K562 (cell line): ENCODE data around the gene IPO13. TPM values are rescaled to one million over a fixed set of nuclear protein-coding genes. Genes with fewer than 3 reads are reported as not detected.

Source experiments
- ATF7 ChIP-seq: fragments of 450-650 bp; IDR thresholded peaks from 2 replicates; pipeline ENCODE4 v1.7.1; 2014; ENCODE audit warnings: mild to moderate bottlenecking, moderate library complexity
- BCOR ChIP-seq: fragments of 450-650 bp; IDR thresholded peaks from 2 replicates; pipeline ENCODE4 v1.6.1; 2016
- CHCHD3 ChIP-seq: fragments of 250-450 bp; sonication (Bioruptor Pico); IDR thresholded peaks from 2 replicates; pipeline ENCODE4 v2.1.2; 2022; ENCODE audit warnings: mild to moderate bottlenecking
- EP400 ChIP-seq: fragments of 450-650 bp; IDR thresholded peaks from 2 replicates; pipeline ENCODE4 v1.6.1; 2017; ENCODE audit warnings: antibody characterized with exemption, mild to moderate bottlenecking, moderate library complexity
- GABPB1 ChIP-seq: sonication (generic); formaldehyde crosslinking; IDR thresholded peaks from 2 replicates; pipeline ENCODE4 v1.8.0; 2022; ENCODE audit warnings: mild to moderate bottlenecking, missing genetic modification reagents
- HDAC6 ChIP-seq: IDR thresholded peaks from 2 replicates; pipeline ENCODE4 v1.6.1; 2012; ENCODE audit warnings: low read depth, mild to moderate bottlenecking, control low read depth, inconsistent platforms, low read length, moderate library complexity
- HES1 ChIP-seq: fragments of 450-650 bp; IDR thresholded peaks from 2 replicates; pipeline ENCODE4 v1.6.1; 2016; ENCODE audit warnings: low read depth, mild to moderate bottlenecking, moderate library complexity
- LARP7 ChIP-seq: fragments of 450-650 bp; IDR thresholded peaks from 2 replicates; pipeline ENCODE4 v1.6.1; 2016
- MCM3 ChIP-seq: fragments of 450-650 bp; IDR thresholded peaks from 2 replicates; pipeline ENCODE4 v1.6.1; 2016
- MLLT1 ChIP-seq, 2 experiments: fragments of 450-650 bp; IDR thresholded peaks; 2 replicates each; pipeline ENCODE4 v1.6.1; 2016
- MTA3 ChIP-seq: fragments of 450-650 bp; formaldehyde crosslinking; IDR thresholded peaks from 2 replicates; pipeline ENCODE4 v1.6.1; 2017; ENCODE audit warnings: mild to moderate bottlenecking, borderline replicate concordance
- NCOA2 ChIP-seq, 2 experiments: fragments of 450-650 bp; IDR thresholded peaks; 2 replicates each; pipeline ENCODE4 v1.6.1; 2018; ENCODE audit warnings: mild to moderate bottlenecking in 2 of 2, moderate library complexity in 1 of 2; ENCODE audit not compliant: partially characterized antibody in 2 of 2
- NFIX ChIP-seq: fragments of 250-450 bp; sonication (Bioruptor Pico); IDR thresholded peaks from 2 replicates; pipeline ENCODE4 v1.4.0; 2020; ENCODE audit warnings: low read depth, mild to moderate bottlenecking, moderate library complexity
- PATZ1 ChIP-seq: fragments of 250-450 bp; sonication (Bioruptor Pico); IDR thresholded peaks from 2 replicates; pipeline ENCODE4 v1.5.0; 2020; ENCODE audit warnings: mild to moderate bottlenecking, borderline replicate concordance
- POLR2A ChIP-seq: fragments of 450-650 bp; conservative IDR thresholded peaks from 2 replicates; pipeline ENCODE4 v1.6.1; 2016
- POLR3A ChIP-seq: IDR thresholded peaks from 2 replicates; pipeline ENCODE4 v1.6.1; 2011; ENCODE audit warnings: borderline replicate concordance, mild to moderate bottlenecking, moderate library complexity; ENCODE audit not compliant: insufficient read length, insufficient read depth; ENCODE audit errors: extremely low read depth
- POU5F1 ChIP-seq: fragments of 150-350 bp; IDR thresholded peaks from 2 replicates; pipeline ENCODE4 v1.6.1; 2014; ENCODE audit warnings: borderline replicate concordance, low read length, low read depth, mild to moderate bottlenecking; ENCODE audit not compliant: partially characterized antibody
- SPI1 ChIP-seq: IDR thresholded peaks from 2 replicates; pipeline ENCODE4 v1.6.1; 2011; ENCODE audit warnings: low read depth, low read length, control low read depth, borderline replicate concordance
- STAT5A ChIP-seq: IDR thresholded peaks from 2 replicates; pipeline ENCODE4 v1.6.1; 2012; ENCODE audit warnings: low read length, inconsistent platforms, borderline replicate concordance
- ZBTB8A ChIP-seq: fragments of 450-650 bp; IDR thresholded peaks from 2 replicates; pipeline ENCODE4 v1.6.1; 2018; ENCODE audit warnings: mild to moderate bottlenecking, moderate library complexity; ENCODE audit not compliant: partially characterized antibody
- ZNF23 ChIP-seq: fragments of 250-450 bp; sonication (Bioruptor Pico); IDR thresholded peaks from 2 replicates; pipeline ENCODE4 v1.4.0; 2020; ENCODE audit warnings: mild to moderate bottlenecking
- ZNF311 ChIP-seq: fragments of 250-450 bp; sonication (Bioruptor Pico); IDR thresholded peaks from 2 replicates; pipeline ENCODE4 v1.4.0; 2020; ENCODE audit warnings: mild to moderate bottlenecking, moderate library complexity
- ZNF395 ChIP-seq: fragments of 200-800 bp; sonication (Bioruptor generic); IDR thresholded peaks from 2 replicates; pipeline ENCODE4 v1.6.1; 2017; ENCODE audit warnings: missing genetic modification characterization, missing compliant biosample characterization
- ZNF586 ChIP-seq: fragments of 450-650 bp; formaldehyde crosslinking; conservative IDR thresholded peaks from 2 replicates; pipeline ENCODE4 v1.4.0; 2020; ENCODE audit warnings: mild to moderate bottlenecking, moderate library complexity
- ZNF699 ChIP-seq: fragments of 250-450 bp; sonication (Bioruptor Pico); IDR thresholded peaks from 2 replicates; pipeline ENCODE4 v1.8.0; 2021; ENCODE audit warnings: mild to moderate bottlenecking, moderate library complexity; ENCODE audit not compliant: insufficient replicate concordance
- ZNF764 ChIP-seq: fragments of 250-450 bp; sonication (Bioruptor Pico); IDR thresholded peaks from 2 replicates; pipeline ENCODE4 v1.4.0; 2020; ENCODE audit warnings: low read depth, mild to moderate bottlenecking, moderate library complexity
- polyA plus RNA-seq, 8 experiments: library from polyadenylated mRNA; depleted of rRNA in 4 of 8; stranded (reverse) in 5 of 8; unstranded in 3 of 8; fragments of >200 nt; fragmentation: Nextera tagmentation in 2 of 8; fragmentation: Illumina TruSeq in 1 of 8; extraction: Ambion mirVana in 2 of 8; extraction: Trizol in 1 of 8; gene quantifications; 2 replicates each; pipeline versions ENCODE4 v1.2.1 to v1.2.3, GENCODE V29; 2011 to 2014; ENCODE audit warnings: inconsistent platforms in 1 of 8, missing spikeins in 1 of 8
- total RNA-seq, 7 experiments: library from RNA; depleted of rRNA in 6 of 7; stranded (reverse); fragments of >200 nt in 6 of 7; fragmentation: Illumina TruSeq in 2 of 7; extraction: Trizol in 2 of 7; gene quantifications; 2 replicates each; pipeline versions ENCODE4 v1.2.1 to v1.2.3, GENCODE V29; 2011 to 2021; ENCODE audit warnings: low replicate concordance in 1 of 7

The IPO13 gene
- total and polyA plus RNA-seq, 9 of the 15 experiments (the other 6 are each of a cell fraction or from before 2014, with no cell fraction given), result 7.0 to 30.8 (median 16.2) TPM

GRCh38 chr1:43968348-43968948, 21.7 kb downstream of the IPO13 start (continued):
- peak; percentile 66; the same call in 1 of the 2 replicates for TF ChIP-seq GABPB1 (CRISPR knock-in tag)
- no peak for TF ChIP-seq LARP7
- TF ChIP-seq CHCHD3 (CRISPR knock-in tag), result no peak
- TF ChIP-seq ZNF699, result no peak
- TF ChIP-seq EP400, result no peak
- TF ChIP-seq MTA3, result no peak
- no peak for TF ChIP-seq STAT5A
- TF ChIP-seq ZNF395, result 0 out of 2 replicates have a peak, but pooled peaks have one; percentile 61
- TF ChIP-seq ZNF764 (CRISPR knock-in tag), result no peak
- no peak for TF ChIP-seq BCOR
- TF ChIP-seq POLR2A, result no peak
- no peak for TF ChIP-seq PATZ1
- no peak for TF ChIP-seq POU5F1
- no peak for TF ChIP-seq ZNF586
- no peak for TF ChIP-seq HES1
- no peak for TF ChIP-seq ZNF23 (CRISPR knock-in tag)
- TF ChIP-seq ATF7, result no peak
- TF ChIP-seq NFIX (CRISPR knock-in tag), result no peak
- TF ChIP-seq SPI1, result no peak
- no peak for TF ChIP-seq ZNF311 (CRISPR knock-in tag)
- no peak for TF ChIP-seq HDAC6
- no peak for TF ChIP-seq MCM3
- TF ChIP-seq NCOA2 (IDR thresholded peaks at IDR 0.05; ENCODE audit: partially characterized antibody in 2 of 2), result no peak
- TF ChIP-seq MLLT1 (IDR thresholded peaks at IDR 0.05), result no peak
- no peak for TF ChIP-seq POLR3A
- TF ChIP-seq ZBTB8A, result no peak
